PFSK-1 (cell line): ENCODE measurements around the gene NRXN3.

ENCODE experiments used
- FOXP2 ChIP-seq: optimal IDR thresholded peaks from 2 replicates; pipeline ENCODE3; 2011; ENCODE audit warnings: borderline replicate concordance, control low read depth, inconsistent platforms; ENCODE audit not compliant: insufficient read depth; ENCODE audit errors: extremely low read length, extremely low read depth
- POLR2AphosphoS5 ChIP-seq: IDR thresholded peaks from 2 replicates; pipeline ENCODE4 v1.6.1; 2012; ENCODE audit warnings: low read depth, mild to moderate bottlenecking, control low read depth, low read length, moderate library complexity
- SIN3A ChIP-seq: IDR thresholded peaks from 2 replicates; pipeline ENCODE4 v1.6.1; 2012; ENCODE audit warnings: mild to moderate bottlenecking, low read length, moderate library complexity, borderline replicate concordance; ENCODE audit not compliant: insufficient read depth
- TAF1 ChIP-seq: IDR thresholded peaks from 2 replicates; pipeline ENCODE4 v1.6.1; 2012; ENCODE audit warnings: low read length, control low read depth, borderline replicate concordance; ENCODE audit not compliant: insufficient read depth
- TF ChIP-seq, protein P1 (sequence below), 2 experiments: IDR thresholded peaks; 2 replicates each; pipeline versions ENCODE4 v1.6.1 to v1.8.0; 2011 to 2012; ENCODE audit warnings: low read depth in 2 of 2, low read length in 2 of 2, control low read depth in 1 of 2, inconsistent platforms in 1 of 2, mild to moderate bottlenecking in 1 of 2, moderate library complexity in 1 of 2; ENCODE audit not compliant: insufficient read depth in 1 of 2

The NRXN3 gene

DNA sequence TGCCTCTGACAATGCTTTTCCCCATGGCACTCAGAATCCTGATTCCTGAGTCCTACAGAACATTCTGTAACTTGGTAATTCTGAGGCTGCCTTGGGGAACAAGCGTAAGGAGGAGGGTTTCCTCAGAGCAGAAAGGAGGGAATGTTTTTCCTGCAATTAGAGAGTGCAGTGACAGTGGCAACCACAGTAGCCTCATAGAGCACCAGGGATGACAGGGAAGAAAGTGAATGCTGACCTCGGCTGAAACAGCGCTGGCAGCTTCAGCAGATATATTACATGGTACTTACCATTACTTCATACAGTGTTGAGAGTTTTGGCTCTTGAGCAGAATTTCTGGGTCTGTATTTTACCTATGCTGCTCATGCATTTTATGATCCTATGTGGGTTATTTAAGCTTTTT, 757.1 kb downstream of the NRXN3 start:
- TF ChIP-seq, protein P1, sequence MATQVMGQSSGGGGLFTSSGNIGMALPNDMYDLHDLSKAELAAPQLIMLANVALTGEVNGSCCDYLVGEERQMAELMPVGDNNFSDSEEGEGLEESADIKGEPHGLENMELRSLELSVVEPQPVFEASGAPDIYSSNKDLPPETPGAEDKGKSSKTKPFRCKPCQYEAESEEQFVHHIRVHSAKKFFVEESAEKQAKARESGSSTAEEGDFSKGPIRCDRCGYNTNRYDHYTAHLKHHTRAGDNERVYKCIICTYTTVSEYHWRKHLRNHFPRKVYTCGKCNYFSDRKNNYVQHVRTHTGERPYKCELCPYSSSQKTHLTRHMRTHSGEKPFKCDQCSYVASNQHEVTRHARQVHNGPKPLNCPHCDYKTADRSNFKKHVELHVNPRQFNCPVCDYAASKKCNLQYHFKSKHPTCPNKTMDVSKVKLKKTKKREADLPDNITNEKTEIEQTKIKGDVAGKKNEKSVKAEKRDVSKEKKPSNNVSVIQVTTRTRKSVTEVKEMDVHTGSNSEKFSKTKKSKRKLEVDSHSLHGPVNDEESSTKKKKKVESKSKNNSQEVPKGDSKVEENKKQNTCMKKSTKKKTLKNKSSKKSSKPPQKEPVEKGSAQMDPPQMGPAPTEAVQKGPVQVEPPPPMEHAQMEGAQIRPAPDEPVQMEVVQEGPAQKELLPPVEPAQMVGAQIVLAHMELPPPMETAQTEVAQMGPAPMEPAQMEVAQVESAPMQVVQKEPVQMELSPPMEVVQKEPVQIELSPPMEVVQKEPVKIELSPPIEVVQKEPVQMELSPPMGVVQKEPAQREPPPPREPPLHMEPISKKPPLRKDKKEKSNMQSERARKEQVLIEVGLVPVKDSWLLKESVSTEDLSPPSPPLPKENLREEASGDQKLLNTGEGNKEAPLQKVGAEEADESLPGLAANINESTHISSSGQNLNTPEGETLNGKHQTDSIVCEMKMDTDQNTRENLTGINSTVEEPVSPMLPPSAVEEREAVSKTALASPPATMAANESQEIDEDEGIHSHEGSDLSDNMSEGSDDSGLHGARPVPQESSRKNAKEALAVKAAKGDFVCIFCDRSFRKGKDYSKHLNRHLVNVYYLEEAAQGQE (IDR thresholded peaks at IDR 0.05; ENCODE audit: insufficient read depth in 1 of 2, low read depth in 2 of 2, low read length in 2 of 2): no peak
- TF ChIP-seq TAF1: no peak
- TF ChIP-seq SIN3A: no peak
- no peak for TF ChIP-seq POLR2AphosphoS5
- no peak for TF ChIP-seq FOXP2

DNA sequence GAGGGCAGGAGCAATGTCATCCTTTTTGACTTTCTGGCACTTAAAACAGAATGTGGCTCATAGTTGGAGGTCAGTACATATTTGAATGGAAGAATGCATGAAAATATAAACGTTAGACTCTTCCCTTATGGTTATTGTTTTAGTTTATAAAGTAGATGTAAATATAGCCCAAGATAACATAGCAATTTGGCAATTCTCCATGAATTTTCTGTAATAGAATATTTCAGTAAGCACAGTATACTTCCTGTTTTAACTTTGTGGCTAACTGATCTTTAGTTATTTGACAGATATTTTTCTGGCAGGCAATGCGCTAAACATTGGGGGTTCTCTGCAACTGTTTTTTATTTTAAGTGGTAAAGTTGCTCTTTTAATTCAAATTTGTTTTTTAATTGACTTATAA, 763.0 kb downstream of the NRXN3 start:
- no peak for TF ChIP-seq SIN3A
- no peak for TF ChIP-seq TAF1
- TF ChIP-seq POLR2AphosphoS5: no peak
- TF ChIP-seq, protein P1 (IDR thresholded peaks at IDR 0.05; ENCODE audit: insufficient read depth in 1 of 2, low read depth in 2 of 2, low read length in 2 of 2): no peak
- TF ChIP-seq FOXP2: no peak

DNA sequence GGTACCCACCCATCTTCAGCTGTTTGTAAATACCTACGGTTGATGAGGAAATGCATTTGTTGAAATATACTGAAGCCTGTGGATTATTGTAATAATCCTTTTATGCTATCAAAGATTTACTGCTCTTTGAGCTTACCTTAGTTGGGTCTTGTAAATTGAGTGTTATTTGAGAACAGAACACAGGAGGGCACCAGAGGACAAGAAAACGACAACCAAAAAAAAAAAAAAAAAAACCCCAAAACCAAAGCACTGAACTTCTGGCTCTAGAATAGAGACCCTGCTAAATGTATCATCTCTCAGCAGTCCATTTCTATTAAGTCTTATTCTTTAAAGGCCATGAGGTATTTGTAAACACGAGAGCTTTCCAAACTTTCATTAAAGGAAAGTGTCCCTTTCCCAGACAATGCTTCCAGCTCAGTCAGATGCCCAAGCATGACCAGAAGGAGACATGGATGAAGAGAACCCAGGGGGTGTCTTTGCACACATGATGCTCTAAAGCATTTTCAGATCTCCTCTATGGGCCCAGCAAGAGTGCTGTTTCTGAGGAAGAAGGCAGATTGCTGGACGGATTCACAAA, 763.9 kb downstream of the NRXN3 start:
- TF ChIP-seq POLR2AphosphoS5 (no peak), SIN3A (no peak), FOXP2 (no peak), TAF1 (no peak)
- TF ChIP-seq, protein P1 (IDR thresholded peaks at IDR 0.05; ENCODE audit: insufficient read depth in 1 of 2, low read depth in 2 of 2, low read length in 2 of 2): no peak

DNA sequence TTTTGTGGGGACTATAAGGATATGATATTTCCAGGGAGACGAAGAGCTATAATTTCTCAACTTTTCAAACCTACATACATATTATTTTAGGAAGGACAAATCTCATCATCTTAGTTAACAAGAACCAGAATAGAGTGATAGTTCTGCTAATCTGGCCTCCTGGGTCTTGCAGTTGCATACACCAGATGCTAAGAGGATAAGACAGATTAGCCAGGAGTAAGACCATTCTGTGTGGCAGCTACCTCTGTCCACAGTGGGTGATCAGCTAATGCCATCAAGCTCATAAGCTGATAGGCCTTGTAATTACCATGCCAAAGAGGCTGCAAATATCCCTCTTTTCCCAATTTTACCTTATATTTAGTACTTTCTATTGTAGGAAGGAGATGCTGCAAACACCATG, 776.8 kb downstream of the NRXN3 start:
- no peak for TF ChIP-seq FOXP2
- TF ChIP-seq SIN3A: no peak
- no peak for TF ChIP-seq TAF1
- TF ChIP-seq, protein P1 (IDR thresholded peaks at IDR 0.05; ENCODE audit: insufficient read depth in 1 of 2, low read depth in 2 of 2, low read length in 2 of 2): no peak
- no peak for TF ChIP-seq POLR2AphosphoS5

DNA sequence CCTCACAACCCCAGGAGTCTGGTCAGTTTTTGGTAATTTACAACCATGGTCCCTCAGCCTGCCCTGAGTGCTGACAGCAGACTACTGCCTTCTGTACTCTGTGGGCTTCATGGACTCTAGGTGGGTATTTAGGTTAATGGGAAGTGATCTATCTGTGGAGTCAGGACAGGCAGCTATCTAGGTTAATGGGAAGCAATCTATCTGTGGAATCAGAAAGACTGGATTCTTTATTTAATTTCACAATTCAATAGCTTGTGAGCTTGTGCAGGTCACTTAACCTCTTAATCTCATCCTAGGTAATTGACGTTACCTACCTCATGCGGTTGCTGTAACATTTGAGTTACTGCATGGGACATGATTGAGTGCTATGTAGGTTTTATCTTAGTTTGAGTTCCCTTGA, 777.5 kb downstream of the NRXN3 start:
- TF ChIP-seq, protein P1 (IDR thresholded peaks at IDR 0.05; ENCODE audit: insufficient read depth in 1 of 2, low read depth in 2 of 2, low read length in 2 of 2): no peak
- no peak for TF ChIP-seq TAF1
- no peak for TF ChIP-seq POLR2AphosphoS5
- no peak for TF ChIP-seq SIN3A
- TF ChIP-seq FOXP2: no peak
